SK-N-SH treated with all-trans-retinoic acid at 6 μM for 48 hours (cell line): Measurements from ENCODE around the gene NRXN3.

Experiments
- ATAC-seq: fragments of 200-7000 bp; cut with Tn5 transposase; 3 replicates; pipeline ENCODE4 v1.9.1; 2020; ENCODE audit warnings: mild to moderate bottlenecking, moderate library complexity
- ARNTL ChIP-seq: fragments of 450-650 bp; formaldehyde crosslinking; IDR thresholded peaks from 2 replicates; pipeline ENCODE4 v1.5.0; 2020; ENCODE audit warnings: low read depth, mild to moderate bottlenecking, moderate library complexity, borderline replicate concordance
- BACH2 ChIP-seq: fragments of 250-450 bp; sonication (Bioruptor Pico); IDR thresholded peaks from 2 replicates; pipeline ENCODE4 v1.9.0; 2021; ENCODE audit warnings: mild to moderate bottlenecking, borderline replicate concordance
- CREB5 ChIP-seq: fragments of 250-450 bp; sonication (Bioruptor Pico); IDR thresholded peaks from 2 replicates; pipeline ENCODE4 v1.5.1; 2020; ENCODE audit warnings: low read depth, mild to moderate bottlenecking, moderate library complexity
- CSDC2 ChIP-seq: fragments of 250-450 bp; sonication (Bioruptor Pico); IDR thresholded peaks from 2 replicates; pipeline ENCODE4 v1.5.0; 2020; ENCODE audit warnings: mild to moderate bottlenecking, moderate library complexity
- CSRNP3 ChIP-seq: fragments of 250-450 bp; sonication (Bioruptor Pico); IDR thresholded peaks from 2 replicates; pipeline ENCODE4 v1.5.1; 2021; ENCODE audit warnings: mild to moderate bottlenecking, moderate library complexity
- ESRRG ChIP-seq: fragments of 250-450 bp; sonication (Bioruptor Pico); IDR thresholded peaks from 2 replicates; pipeline ENCODE4 v1.6.1; 2021; ENCODE audit warnings: mild to moderate bottlenecking
- GLIS3 ChIP-seq: fragments of 250-450 bp; sonication (Bioruptor Pico); IDR thresholded peaks from 2 replicates; pipeline ENCODE4 v1.5.0; 2020; ENCODE audit warnings: mild to moderate bottlenecking, moderate library complexity
- ISL1 ChIP-seq: fragments of 250-450 bp; sonication (Bioruptor Pico); IDR thresholded peaks from 2 replicates; pipeline ENCODE4 v2.1.2; 2022; ENCODE audit warnings: mild to moderate bottlenecking, moderate library complexity
- OSR1 ChIP-seq: fragments of 250-450 bp; sonication (Bioruptor Pico); IDR thresholded peaks from 2 replicates; pipeline ENCODE4 v1.8.0; 2022; ENCODE audit warnings: moderate library complexity, mild to moderate bottlenecking, inconsistent platforms
- PPARA ChIP-seq: fragments of 250-450 bp; sonication (Bioruptor Pico); IDR thresholded peaks from 2 replicates; pipeline ENCODE4 v1.5.0; 2020; ENCODE audit warnings: mild to moderate bottlenecking, borderline replicate concordance
- RARB ChIP-seq: fragments of 250-450 bp; sonication (Bioruptor Pico); IDR thresholded peaks from 2 replicates; pipeline ENCODE4 v1.8.0; 2021; ENCODE audit warnings: mild to moderate bottlenecking, moderate library complexity
- SNAI2 ChIP-seq: fragments of 250-450 bp; sonication (Bioruptor Pico); IDR thresholded peaks from 2 replicates; pipeline ENCODE4 v1.5.0; 2020; ENCODE audit warnings: mild to moderate bottlenecking, moderate library complexity
- TCF4 ChIP-seq: fragments of 250-450 bp; sonication (Bioruptor Pico); IDR thresholded peaks from 2 replicates; pipeline ENCODE4 v1.8.0; 2021; ENCODE audit warnings: mild to moderate bottlenecking, moderate library complexity, borderline replicate concordance
- TOX ChIP-seq: fragments of 250-450 bp; sonication (Bioruptor Pico); IDR thresholded peaks from 2 replicates; pipeline ENCODE4 v1.8.0; 2021; ENCODE audit warnings: mild to moderate bottlenecking, moderate library complexity, borderline replicate concordance
- ZC3H10 ChIP-seq: fragments of 250-450 bp; sonication (Bioruptor Pico); IDR thresholded peaks from 2 replicates; pipeline ENCODE4 v1.5.1; 2021; ENCODE audit warnings: mild to moderate bottlenecking, moderate library complexity
- ZFP3 ChIP-seq: fragments of 250-450 bp; sonication (Bioruptor Pico); IDR thresholded peaks from 2 replicates; pipeline ENCODE4 v1.5.0; 2020; ENCODE audit warnings: mild to moderate bottlenecking, moderate library complexity
- ZFP30 ChIP-seq: fragments of 450-650 bp; formaldehyde crosslinking; IDR thresholded peaks from 2 replicates; pipeline ENCODE4 v1.5.0; 2022; ENCODE audit warnings: mild to moderate bottlenecking, moderate library complexity
- ZNF565 ChIP-seq: fragments of 450-650 bp; formaldehyde crosslinking; conservative IDR thresholded peaks from 2 replicates; pipeline ENCODE4 v1.5.0; 2020; ENCODE audit warnings: low read depth, mild to moderate bottlenecking, moderate library complexity
- ZNF8 ChIP-seq: fragments of 450-650 bp; formaldehyde crosslinking; IDR thresholded peaks from 2 replicates; pipeline ENCODE4 v1.5.0; 2020; ENCODE audit warnings: mild to moderate bottlenecking, moderate library complexity
- TF ChIP-seq, protein P1 (sequence below): fragments of 250-450 bp; sonication (Bioruptor Pico); IDR thresholded peaks from 2 replicates; pipeline ENCODE4 v1.8.0; 2021; ENCODE audit warnings: low read depth, mild to moderate bottlenecking, moderate library complexity, borderline replicate concordance
- TF ChIP-seq, protein P2 (sequence below): fragments of 250-450 bp; sonication (Bioruptor Pico); IDR thresholded peaks from 2 replicates; pipeline ENCODE4 v1.5.0; 2020; ENCODE audit warnings: mild to moderate bottlenecking, moderate library complexity

Gene NRXN3

DNA sequence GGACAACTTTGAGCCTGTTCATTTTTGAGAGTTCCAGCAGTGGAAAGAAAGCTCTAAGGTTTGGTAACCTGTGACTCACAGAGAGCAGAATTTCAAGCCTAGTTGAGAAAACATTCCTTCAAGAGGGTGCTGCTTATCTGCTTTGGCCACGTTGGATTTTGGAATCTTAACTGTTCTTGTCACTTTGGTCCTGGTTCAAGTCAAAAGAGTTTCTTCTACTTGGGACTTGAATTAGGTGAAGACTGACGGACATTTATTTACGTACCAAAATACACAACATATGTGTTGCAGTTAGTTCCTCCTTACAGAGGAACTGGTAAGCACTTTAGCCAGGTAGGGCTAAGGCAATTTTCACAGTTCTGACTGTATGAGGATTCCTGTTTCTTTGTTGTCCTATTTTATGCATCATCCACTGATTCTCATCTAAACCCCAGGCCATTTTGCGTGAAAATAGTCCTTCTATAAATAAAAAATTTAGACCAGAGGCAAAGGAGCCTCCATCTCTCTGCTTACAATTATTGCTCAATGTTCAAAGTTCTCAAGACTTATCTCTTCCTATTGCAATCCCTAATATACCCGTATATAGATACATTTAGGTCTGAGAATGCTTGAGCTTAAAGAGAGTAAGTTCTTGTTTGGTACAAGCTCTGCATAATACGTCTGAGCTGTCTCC, 1460.3 kb downstream of the NRXN3 start:
- TF ChIP-seq ZNF565 (CRISPR knock-in tag) (no peak), BACH2 (CRISPR knock-in tag) (no peak), ZC3H10 (CRISPR knock-in tag) (no peak), TOX (no peak), ARNTL (CRISPR knock-in tag) (no peak), TCF4 (CRISPR knock-in tag) (no peak), SNAI2 (CRISPR knock-in tag) (no peak), ZNF8 (CRISPR knock-in tag) (no peak), OSR1 (CRISPR knock-in tag) (no peak), ZFP30 (CRISPR knock-in tag) (no peak), ESRRG (no peak)
- TF ChIP-seq, protein P1, sequence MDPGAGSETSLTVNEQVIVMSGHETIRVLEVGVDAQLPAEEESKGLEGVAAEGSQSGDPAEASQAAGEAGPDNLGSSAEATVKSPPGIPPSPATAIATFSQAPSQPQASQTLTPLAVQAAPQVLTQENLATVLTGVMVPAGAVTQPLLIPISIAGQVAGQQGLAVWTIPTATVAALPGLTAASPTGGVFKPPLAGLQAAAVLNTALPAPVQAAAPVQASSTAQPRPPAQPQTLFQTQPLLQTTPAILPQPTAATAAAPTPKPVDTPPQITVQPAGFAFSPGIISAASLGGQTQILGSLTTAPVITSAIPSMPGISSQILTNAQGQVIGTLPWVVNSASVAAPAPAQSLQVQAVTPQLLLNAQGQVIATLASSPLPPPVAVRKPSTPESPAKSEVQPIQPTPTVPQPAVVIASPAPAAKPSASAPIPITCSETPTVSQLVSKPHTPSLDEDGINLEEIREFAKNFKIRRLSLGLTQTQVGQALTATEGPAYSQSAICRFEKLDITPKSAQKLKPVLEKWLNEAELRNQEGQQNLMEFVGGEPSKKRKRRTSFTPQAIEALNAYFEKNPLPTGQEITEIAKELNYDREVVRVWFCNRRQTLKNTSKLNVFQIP (CRISPR knock-in tag): no peak
- TF ChIP-seq, all 23 proteins: peak for 0
- no peak for ATAC-seq

DNA sequence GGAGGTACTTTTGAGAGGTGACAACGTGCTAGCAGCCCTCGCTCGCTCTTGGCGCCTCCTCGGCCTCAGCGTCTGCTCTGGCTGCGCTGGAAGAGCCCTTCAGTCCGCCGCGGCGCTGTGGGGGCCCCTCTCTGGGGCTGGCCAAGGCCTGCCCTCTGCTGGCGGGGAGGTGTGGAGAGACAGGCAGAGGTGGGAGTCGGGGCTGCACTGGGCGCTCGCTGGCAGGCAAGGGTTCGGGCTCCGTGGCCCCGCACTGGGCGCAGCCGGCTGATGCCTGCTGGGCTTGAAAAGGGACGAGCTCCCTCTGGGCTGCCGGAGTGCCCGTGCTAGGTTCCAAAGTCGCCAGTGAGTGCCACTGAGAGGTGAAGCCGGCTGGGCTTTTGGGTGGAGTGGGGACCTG, 1461.1 kb downstream of the NRXN3 start:
- no peak for ATAC-seq
- TF ChIP-seq ZFP3 (CRISPR knock-in tag) (no peak), GLIS3 (CRISPR knock-in tag) (no peak)

DNA sequence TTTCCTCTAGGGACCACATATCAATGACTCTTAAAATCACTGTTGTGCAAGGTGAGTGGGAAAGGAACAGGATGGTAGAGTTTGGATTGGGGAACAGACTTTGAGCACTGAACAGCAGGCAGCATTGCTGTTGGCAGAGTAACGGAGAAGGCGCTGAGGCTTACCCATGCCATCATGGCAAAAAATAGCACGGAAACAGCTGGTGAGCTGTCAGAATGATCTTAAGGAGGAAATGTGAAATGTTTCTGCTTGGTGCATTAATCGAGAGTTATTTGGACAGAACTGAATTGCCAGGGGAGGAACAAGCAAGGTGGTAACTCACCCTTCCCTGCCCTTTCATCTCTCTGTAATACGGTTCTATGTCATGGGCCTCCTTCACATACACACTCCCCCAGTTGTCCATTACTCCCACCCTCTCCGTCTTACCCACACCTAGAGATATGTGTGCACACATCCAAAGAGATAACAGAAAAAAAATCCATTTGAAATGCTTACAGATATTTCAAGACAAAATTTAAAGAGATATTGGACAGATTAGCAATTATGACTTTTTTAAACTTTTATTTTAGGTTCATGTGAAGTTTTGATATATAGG, 1468.6 kb downstream of the NRXN3 start:
- TF ChIP-seq SNAI2 (CRISPR knock-in tag): no peak
- TF ChIP-seq ZFP30 (CRISPR knock-in tag): no peak
- TF ChIP-seq ZNF565 (CRISPR knock-in tag): no peak
- TF ChIP-seq GLIS3 (CRISPR knock-in tag): no peak
- TF ChIP-seq CSRNP3 (CRISPR knock-in tag): no peak
- no peak for TF ChIP-seq ISL1
- no peak for TF ChIP-seq TOX
- TF ChIP-seq, protein P1 (CRISPR knock-in tag): no peak
- TF ChIP-seq CREB5 (CRISPR knock-in tag): no peak
- no peak for TF ChIP-seq PPARA (CRISPR knock-in tag)
- TF ChIP-seq, protein P2, sequence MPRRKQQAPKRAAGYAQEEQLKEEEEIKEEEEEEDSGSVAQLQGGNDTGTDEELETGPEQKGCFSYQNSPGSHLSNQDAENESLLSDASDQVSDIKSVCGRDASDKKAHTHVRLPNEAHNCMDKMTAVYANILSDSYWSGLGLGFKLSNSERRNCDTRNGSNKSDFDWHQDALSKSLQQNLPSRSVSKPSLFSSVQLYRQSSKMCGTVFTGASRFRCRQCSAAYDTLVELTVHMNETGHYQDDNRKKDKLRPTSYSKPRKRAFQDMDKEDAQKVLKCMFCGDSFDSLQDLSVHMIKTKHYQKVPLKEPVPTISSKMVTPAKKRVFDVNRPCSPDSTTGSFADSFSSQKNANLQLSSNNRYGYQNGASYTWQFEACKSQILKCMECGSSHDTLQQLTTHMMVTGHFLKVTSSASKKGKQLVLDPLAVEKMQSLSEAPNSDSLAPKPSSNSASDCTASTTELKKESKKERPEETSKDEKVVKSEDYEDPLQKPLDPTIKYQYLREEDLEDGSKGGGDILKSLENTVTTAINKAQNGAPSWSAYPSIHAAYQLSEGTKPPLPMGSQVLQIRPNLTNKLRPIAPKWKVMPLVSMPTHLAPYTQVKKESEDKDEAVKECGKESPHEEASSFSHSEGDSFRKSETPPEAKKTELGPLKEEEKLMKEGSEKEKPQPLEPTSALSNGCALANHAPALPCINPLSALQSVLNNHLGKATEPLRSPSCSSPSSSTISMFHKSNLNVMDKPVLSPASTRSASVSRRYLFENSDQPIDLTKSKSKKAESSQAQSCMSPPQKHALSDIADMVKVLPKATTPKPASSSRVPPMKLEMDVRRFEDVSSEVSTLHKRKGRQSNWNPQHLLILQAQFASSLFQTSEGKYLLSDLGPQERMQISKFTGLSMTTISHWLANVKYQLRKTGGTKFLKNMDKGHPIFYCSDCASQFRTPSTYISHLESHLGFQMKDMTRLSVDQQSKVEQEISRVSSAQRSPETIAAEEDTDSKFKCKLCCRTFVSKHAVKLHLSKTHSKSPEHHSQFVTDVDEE (CRISPR knock-in tag): no peak
- no peak for TF ChIP-seq OSR1 (CRISPR knock-in tag)
- no peak for TF ChIP-seq BACH2 (CRISPR knock-in tag)
- no peak for TF ChIP-seq CSDC2
- no peak for TF ChIP-seq RARB (CRISPR knock-in tag)
- no peak for TF ChIP-seq ESRRG
- no peak for TF ChIP-seq ZFP3 (CRISPR knock-in tag)
- TF ChIP-seq ZNF8 (CRISPR knock-in tag): no peak
- TF ChIP-seq ARNTL (CRISPR knock-in tag): no peak
- no peak for ATAC-seq
